NCI-H2029 treated with DMSO at 0.1 percent for 48 hours (cell line): Measurements from ENCODE around the gene TCP11L1.
A peak's percentile ranks its signal among the peaks of the same experiment; 100 is the strongest.
"Not testable (repeated sequence)": the region's sequence is repeated elsewhere in the genome, so short reads cannot be mapped to it uniquely, and the experiment has no call there.

Source experiments
- DNase-seq: peaks from one replicate; lab custom pipeline; 2025; lab: John Stamatoyannopoulos, UW

The TCP11L1 gene

GRCh38 chr11:33029218-33029617 is 10.2 kb upstream of the TCP11L1 start:
- DNase-seq: not testable (repeated sequence)

GRCh38 chr11:33033493-33033892 is 5.9 kb upstream of the TCP11L1 start:
- DNase-seq: no peak

DNA sequence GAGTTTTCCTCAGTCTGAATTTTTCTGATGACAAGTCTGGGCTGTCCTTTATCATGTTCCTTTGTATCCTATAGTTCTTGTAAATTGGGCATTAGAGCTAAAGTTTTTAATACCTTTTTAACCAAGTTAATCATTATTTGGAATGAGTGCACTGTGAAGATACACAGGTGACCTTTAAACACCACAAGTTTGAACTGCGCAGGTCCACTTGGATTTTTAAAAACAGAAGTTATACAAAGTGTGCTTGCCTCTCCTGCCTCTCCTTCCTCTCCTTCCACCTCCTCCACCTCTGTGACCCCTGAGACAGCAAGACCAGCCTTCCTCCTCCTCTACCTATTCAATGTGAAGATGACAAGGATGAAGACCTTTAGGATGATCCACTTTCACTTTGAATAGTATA is 4.4 kb upstream of the TCP11L1 start:
- DNase-seq: no peak

DNA sequence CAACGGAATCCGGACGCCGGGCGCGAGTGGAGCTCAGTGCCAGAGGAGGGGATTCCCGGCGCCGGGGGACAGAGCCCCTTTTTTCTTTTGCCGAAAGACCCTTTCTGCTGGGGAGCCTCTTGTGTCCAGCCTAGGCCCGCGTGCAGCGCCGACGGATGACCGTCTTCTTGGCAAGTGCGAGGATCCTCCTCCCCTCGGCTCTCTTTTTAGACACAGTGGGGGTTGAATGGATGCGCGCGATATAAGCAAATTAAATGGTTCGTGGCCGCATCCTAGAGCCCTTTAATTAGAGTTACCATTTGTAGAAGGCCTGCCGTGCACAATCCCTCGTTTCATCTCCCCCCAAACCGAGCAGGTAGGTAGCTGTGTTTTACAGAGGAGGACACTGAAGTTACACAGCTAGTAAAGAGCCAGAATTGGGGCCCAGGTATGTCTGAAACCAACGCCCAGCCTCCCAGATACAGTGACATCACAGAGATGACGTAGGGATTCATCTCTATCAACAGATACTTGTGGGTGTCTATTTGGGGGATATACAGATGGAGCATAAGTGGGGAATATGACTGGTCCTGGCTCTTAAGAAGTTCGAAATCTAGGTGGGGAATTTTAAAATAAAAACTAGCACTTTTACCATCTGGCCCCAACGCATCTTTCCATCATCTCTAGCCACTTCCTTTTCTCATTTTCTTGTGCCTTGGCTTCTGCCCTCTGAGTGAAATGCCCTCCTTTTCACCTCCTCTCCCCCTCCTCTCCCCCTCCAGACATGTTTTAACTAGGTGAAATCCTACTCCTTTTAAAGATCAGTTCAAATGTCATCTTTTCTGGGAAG is 875 bp downstream of the TCP11L1 start:
- no peak for DNase-seq

- DNase-seq: no peak
These were observed 1.6 kb downstream of the TCP11L1 start for GRCh38 chr11:33040862-33041453.

DNA sequence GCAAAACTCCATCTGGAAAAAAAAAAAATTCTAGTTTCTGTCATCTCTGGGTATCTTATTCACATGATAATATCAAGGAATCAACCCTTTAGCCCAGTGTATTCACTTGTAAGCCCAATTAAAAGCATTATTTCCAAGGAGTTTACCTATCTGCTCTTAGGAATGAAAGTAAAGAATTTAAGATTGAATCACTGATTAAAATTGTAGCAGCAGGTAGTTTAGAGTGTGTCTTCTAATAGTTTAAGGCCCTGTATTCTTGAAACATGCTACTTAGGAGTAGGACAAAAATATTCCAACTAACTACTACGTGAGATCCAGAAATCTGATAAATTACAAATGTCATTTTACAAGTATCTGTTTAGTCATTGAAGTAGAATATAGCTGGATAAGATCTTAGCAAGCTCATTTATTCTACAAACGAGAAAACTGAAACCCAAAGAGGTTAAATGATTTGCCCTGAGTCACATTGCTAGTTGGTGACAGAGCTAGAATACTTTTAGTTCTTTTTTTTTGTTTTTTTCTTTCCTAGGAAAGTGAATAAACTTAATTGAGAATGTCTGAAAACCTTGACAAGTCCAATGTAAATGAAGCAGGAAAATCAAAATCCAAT is 4.0 kb downstream of the TCP11L1 start:
- no peak for DNase-seq

GRCh38 chr11:33044285-33044756 is 4.9 kb downstream of the TCP11L1 start:
- no peak for DNase-seq

GRCh38 chr11:33045551-33046255 is 6.3 kb downstream of the TCP11L1 start:
- no peak for DNase-seq

GRCh38 chr11:33048701-33049100 is 9.3 kb downstream of the TCP11L1 start:
- DNase-seq: not testable (repeated sequence)

- peak; percentile 23 for DNase-seq
These were observed 10.4 kb downstream of the TCP11L1 start for GRCh38 chr11:33049565-33050408.

GRCh38 chr11:33052231-33052630 is 12.9 kb downstream of the TCP11L1 start:
- DNase-seq: no peak

DNA sequence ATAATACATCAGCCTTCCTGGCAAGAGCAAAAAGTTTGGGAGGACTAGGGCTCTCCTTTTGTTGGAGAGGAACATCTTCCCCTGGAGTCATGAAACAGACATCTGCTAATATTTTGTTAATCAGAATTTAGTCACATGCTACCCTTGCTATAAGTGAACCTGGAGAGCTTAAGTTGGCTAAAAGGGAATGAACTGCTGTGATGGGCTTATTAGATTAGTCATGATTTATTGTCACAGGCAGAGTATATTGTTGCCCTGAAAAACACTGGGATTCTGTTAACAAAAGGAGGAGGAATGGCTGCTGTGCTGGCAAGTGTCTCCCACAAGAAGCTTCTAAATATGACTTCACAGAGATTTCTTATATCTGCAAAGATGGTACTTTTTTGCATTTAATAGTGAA is 16.0 kb downstream of the TCP11L1 start:
- no peak for DNase-seq

- DNase-seq: no peak
These were observed 17.9 kb downstream of the TCP11L1 start for GRCh38 chr11:33057284-33057683.

- no peak for DNase-seq
These were observed 20.1 kb downstream of the TCP11L1 start for GRCh38 chr11:33059331-33060007.

DNA sequence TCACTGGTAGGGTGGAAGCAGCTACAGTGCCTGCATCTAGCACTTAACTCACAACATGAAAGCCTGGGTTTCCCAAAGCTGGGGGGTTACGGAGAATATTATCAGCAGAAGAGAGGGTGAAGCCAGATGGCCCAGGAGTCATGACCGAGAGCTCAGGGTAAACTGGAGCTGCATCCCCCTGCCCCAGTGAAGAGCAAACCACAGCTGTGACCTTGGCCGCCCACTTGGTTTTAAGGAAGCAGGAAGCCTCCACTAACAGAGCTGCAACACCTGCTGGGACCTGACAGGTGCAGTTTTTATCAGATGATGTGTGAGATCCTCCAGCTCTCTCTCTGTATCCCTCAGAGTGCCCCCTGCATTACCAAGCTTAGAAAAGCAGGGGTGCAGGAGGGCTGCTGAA is 20.9 kb downstream of the TCP11L1 start:
- no peak for DNase-seq

DNA sequence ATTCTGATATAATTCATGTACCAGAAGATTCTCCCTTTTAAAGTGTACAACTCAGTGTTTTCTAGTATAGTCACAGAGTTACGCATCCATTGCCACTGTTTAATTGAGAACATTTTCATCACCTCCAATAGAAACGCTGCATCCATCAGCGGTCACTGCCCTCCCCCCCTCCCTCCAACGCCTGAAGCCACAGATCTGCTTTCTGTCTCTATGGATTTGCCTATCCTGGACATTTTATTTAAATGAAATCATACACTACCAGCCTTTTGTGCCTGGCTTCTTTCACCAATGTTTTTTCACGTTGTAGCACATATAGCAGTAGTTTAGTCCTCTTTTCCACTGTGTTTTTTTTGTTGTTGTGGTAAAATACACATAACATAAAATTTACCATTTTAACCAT is 22.8 kb downstream of the TCP11L1 start:
- DNase-seq: no peak

DNA sequence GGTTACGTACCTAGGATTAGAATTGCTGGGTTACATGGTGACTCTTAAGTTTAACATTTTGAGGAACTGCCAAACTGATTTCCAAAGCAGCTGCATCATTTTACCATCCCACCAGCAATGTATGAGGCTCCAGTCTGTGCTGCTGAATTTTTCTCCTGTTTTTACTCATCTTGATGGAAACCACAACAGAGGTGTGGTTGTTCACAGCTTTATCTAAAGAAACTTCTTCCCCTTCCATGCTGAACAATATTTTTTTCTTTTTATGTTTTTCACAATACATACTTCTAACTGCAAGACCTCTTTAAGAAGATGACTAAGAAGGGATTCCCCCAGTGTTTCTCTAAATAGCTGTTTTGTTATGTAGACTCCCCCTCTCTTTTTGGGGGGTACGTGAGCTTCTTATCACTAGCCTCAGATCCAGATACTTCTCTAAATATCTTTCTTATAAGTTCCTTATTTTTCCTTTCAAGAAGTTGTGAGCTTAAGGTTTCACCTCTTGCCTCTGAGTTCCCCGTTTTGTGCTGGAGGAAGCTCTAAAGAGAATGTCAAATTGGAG is 24.0 kb downstream of the TCP11L1 start:
- no peak for DNase-seq

- DNase-seq: no peak
These were observed 24.9 kb downstream of the TCP11L1 start for GRCh38 chr11:33064033-33064825.

DNA sequence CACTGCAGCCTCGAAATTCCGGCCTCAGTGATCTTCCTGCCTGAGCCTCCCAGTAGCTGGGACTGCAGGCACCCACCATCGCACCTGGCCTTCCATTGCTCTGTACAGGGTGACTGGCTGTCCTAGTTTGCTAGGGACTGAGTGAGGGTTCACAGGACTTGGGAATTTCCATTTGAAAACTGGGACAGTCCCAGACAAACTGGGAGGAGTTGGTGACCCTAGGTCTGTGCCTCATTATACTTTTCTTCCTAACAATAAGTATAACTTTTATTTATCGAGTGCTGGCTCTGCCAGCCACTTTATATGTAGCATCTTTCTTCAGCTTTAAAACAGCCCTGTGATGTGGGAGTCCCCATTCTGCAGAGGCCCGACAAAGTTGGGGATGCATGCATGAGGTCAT is 25.5 kb downstream of the TCP11L1 start:
- DNase-seq: no peak
